NCI-H1694 treated with DMSO at 0.1 percent for 48 hours (cell line): ENCODE data around the gene PPP1R13B.

Experiments
- DNase-seq: peaks from one replicate; lab custom pipeline; 2025; lab: John Stamatoyannopoulos, UW

The PPP1R13B gene

GRCh38 chr14:103775506-103775905 lies 71.9 kb downstream of the PPP1R13B start:
- no peak for DNase-seq

DNA sequence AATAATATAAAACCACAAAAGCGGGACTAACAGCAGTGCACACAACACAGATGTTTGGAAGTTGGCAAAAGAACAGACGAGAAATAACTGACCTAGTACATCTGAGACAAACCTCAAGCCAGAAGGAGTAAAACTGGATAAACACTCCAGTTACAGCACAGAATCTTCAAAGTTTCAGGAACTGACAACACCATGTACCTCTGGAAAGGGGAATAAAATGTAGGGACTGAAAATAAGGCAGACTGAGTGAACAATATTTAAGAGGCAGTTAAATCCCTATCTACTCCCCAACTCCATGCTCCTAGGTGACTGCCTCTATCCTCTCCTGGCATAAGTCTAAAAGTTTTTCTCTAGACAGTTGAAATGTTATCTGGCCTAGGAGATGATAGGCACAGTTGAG lies 73.9 kb downstream of the PPP1R13B start:
- DNase-seq = no peak

DNA sequence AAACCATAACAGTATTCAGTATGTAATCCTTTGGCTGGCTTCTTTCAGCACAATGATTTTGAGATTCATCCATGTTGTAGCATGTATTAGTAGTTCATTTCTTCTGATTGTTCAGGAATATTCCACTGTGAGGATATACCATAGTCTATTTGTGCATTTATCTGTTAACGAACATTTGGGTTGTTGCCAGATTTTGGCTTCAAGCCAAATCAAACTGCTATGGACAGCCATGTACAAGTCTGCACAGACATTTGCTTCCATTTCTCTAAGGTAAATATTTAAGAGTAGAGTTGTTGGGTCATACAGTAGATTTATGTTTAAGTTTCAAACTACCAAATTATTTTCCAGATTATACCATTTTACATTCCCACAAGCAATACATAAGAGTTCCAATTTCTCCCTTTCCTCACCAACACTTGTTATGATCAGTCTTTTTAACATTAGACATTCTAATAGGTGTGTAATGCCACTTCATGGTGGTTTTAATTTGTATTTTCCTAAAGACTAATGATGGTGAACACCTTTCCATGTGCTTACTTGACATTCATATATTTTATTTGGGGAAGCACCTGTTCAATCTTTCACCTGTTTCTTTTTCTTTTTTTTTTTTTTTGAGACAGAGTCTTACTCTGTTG lies 75.2 kb downstream of the PPP1R13B start:
- no peak for DNase-seq

DNA sequence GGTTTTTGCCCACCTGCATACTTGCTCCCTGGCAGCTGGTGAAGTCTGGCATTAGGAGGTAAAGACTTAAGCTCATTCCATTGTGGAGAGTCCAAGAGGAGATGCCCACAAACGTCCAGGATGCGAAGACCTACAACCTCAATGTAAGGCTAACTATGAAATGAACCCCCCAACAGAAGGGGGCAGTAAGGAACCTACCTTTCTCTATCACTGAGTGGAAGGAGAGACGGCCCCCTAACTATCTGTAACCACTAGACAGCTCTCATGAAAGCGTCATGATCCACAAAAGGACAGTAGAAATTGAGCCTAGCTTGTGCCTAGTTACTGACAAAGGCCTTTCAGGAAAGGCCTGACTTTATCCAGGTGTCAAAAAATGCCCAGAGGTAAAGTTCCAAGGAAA lies 76.5 kb downstream of the PPP1R13B start:
- no peak for DNase-seq

- DNase-seq = no peak
Measured at GRCh38 chr14:103770500-103770899, 76.9 kb downstream of the PPP1R13B start.

GRCh38 chr14:103767336-103767894 lies 80.0 kb downstream of the PPP1R13B start:
- no peak for DNase-seq

DNA sequence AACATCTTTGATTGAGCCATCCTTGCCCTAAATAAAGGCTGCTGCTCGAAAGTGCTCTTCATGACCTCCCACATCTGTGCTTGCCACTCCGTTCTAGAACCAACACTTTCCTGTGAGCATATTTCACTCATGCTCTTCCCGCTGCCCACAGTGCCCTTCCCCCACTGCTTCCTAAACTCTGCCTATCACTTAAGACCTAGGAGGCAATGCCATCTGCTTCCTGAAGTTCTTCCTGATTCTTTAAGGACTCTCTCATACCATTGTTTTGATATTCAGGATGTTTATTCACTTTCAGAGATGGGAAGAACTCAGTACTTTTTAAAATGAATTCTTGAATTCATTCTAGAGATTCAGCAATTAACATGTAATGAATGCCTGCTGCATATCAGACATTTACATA lies 81.8 kb downstream of the PPP1R13B start:
- no peak for DNase-seq

- no peak for DNase-seq
Measured at GRCh38 chr14:103763730-103764488, 83.5 kb downstream of the PPP1R13B start.

DNA sequence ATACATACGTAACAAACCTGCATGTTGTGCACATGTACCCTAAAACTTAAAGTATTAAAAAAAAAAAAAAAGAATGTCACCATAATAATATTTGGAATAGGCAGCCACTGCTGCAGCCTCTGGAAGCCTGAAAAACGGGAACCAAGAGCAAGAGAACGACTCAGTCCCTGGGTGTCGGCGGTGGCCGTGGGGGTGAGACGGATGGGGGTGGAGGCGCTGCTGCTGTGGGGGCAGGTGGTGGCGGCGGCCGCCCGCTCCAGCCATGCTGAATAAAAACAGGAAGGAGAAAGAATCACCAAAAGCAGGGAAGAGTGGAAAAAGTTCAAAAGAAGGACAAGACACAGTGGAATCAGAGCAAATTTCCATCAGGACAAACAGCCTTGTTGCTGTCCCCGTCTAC lies 84.8 kb downstream of the PPP1R13B start:
- no peak for DNase-seq

DNA sequence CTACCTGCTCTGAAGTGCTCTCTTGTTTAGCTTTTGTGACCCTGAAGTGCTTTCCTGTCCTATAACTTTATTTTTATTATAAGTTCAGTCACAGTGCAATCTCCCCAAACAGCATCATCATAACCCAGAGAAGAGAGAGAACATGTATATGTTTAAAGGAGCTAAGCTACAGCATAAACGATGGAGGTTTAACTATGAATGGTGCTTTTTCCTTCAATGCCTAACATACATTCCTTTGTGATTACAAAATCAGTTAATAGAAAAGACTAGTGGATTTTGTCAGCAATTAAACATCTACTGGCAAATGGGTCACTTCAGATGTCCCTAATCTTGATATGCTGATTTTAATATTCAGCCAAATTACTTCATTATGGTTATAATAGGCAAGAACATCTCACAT lies 85.3 kb downstream of the PPP1R13B start:
- DNase-seq = no peak

DNA sequence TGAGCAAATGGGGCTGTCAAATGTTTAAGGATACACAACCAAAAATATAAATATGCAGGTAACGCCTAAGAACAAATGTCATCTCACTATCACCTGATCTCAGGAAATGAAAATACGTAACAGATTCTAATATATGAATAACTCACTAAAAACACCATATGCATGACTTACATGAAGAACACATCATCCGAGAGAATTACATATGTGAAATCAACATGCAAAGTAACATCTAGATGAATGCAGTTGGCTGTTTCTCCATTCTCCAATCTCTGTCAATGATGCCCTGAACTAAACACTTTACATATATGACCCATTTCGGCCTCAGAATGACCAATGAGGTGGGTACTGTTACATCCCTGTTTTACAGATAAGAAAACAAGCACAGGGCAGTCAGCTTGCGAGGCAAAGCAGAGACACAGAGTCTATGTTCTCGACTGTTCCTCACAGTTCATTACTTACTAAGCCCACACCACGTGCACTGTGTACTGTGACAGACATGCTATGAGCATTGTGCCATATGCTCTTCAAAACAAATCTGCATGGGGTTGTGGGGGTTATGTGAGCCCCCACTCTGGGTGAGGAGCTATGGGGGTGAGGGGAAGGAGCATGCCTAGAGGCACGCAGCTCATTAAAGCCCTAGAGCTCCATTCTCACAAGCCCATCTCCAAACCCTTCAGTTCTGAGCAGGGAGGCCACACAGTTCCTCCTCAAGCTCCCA lies 89.2 kb downstream of the PPP1R13B start:
- no peak for DNase-seq

DNA sequence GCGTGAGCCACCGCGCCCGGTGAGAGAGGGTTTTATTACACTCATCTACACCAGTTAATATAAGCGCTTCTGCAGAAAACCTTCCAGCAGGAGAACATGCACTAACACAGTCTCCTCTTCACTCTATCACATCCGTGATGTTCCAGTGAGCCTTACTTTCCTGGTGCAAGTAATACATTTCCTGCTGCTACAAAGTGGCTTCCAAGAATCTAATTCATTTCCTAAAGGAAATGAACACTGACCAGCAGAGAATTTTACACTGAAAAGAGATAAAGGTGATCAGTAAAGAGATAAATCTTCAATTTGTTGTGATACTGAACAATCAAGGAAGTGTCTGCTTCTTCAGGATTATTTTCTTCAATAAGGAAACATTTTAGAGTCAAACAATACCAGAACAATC lies 92.3 kb downstream of the PPP1R13B start:
- no peak for DNase-seq

DNA sequence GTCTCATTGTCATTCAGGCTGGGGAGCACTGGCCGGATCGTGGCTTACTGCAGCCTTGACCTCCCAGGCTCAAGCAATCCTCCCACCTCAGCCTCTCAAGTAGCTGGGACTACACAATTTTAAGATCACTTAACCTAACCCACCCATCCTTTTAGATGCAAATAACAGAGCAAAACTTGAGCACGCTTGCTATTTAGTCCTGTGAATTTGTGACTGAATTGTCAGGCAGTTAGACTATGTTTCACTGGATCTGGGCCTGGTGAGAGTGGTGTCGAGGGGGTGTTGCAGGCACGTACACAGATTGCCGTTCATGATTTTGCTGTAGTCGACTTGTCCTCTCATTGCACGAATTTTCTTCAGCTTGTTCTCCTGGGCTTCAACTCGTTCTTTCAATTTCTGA lies 93.6 kb downstream of the PPP1R13B start:
- no peak for DNase-seq

DNA sequence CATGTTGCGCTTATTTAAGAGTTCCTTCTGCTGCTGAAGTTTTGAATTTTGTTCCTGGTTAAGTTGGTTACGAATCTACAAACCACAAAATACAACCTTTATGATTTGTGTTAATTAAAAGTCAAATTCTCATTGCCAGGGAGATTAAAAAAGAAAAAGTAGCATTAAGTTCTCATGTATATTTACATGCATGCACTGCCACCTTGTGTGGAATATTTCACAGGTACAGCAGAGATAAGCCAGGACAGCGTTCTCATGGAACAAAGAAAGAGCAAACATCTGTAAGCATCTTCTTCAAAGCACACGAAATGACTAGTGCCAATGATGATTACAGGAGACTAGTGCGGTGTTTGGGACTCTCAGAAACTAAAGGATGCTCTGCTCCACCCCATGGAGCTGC lies 97.5 kb downstream of the PPP1R13B start:
- DNase-seq = no peak

DNA sequence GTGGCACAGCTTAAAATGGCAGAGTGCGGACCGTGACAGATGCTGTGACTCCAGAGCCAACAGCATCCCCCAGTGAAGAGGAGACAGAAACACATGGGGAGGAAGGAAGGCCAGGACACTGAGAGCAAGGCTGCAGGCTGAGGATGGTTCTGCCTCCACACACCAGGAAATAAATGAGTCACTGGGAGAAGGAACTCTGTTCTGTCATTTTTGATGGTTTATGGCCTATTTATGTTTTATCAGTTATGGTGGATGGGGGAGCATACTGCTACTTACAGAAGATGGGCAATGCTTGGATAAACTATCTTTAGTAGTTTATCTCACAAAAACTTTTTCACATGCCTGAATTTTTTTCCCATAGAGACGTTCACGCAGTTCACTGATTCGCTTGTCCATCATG lies 97.9 kb downstream of the PPP1R13B start:
- no peak for DNase-seq

- no peak for DNase-seq
Measured at GRCh38 chr14:103748534-103748857, 98.9 kb downstream of the PPP1R13B start.

GRCh38 chr14:103746701-103747100 lies 100.7 kb downstream of the PPP1R13B start:
- DNase-seq = no peak

- DNase-seq = no peak
Measured at GRCh38 chr14:103745424-103745823, 102.0 kb downstream of the PPP1R13B start.

DNA sequence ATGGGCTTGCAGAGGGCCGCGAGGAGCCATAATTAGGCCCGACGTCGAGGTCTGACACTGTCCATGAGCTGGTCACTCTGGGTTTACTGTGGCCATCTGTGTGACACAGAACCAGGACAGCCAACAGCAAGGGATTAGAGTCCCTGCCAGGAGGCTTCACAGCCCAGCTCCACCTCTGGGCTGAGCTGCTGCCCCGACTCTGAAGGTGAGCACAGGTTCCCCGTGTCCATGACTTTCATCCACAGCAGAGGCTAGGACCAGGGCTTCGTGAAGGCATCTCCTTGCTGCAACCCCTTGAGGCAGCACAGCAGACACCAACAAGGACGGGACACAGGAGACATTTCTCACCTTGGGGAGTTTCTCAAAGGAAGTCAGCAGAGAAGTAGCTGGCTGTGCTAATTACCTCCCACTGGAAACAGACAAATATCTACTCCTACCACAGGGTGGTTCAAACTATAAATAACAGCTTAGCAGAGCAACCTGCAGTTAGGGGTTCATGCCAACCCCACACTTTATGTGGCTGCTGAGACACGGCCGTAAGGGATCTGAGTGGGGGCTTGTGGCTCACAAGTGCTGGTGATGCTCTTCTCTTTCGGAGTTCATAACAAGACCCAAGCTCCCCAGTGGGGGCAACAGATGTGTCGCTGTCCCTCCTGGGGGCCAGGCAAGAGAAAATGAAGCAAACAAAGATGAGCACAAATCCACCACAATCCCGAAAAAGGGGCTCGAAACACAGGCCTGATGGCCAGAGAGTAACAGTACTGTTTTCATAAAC lies 102.6 kb downstream of the PPP1R13B start:
- no peak for DNase-seq

GRCh38 chr14:103743691-103744090 lies 103.7 kb downstream of the PPP1R13B start:
- DNase-seq = no peak

- DNase-seq = no peak
Measured at GRCh38 chr14:103742499-103743255, 104.7 kb downstream of the PPP1R13B start.

DNA sequence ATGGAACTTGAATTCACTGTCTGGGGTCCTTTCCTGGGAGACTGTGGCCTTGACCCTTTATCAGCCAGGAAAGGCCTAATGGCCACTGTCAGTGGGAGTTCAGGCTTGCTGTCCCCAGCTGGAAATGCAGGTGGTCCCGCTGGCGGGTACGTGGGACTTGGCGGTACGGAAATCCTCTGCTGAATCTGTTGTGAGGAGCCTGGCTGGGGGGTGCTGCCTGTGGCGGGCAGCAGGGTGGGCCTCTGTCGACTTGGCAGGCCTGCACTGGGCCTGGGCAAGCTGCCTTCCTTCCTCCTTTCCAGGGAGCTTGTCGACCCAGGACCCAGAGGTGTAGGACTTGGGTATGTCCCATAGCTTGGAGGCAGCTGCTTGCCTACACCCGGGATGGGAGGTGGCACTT lies 105.5 kb downstream of the PPP1R13B start:
- no peak for DNase-seq
